ENCODE data around the gene TCF7L2.

- TF ChIP-seq CTCF (IDR thresholded peaks at IDR 0.05) (no peak), POLR2A (IDR thresholded peaks at IDR 0.05) (no peak)
Observed at GRCh38 chr10:113030453-113030852, 80.4 kb downstream of the TCF7L2 start.

All from ovary (tissue), 3 donors.